MM.1S (cell line): ENCODE data around the gene THADA.

Experiments
- DNase-seq: peaks from one replicate; pipeline ENCODE4 v3.0.0-alpha.2; 2015
- H2AFZ ChIP-seq: fragments of 300-600 bp; sonication (generic); 2 replicates; pipeline ENCODE4 v1.6.0; 2016; ENCODE audit warnings: antibody characterized with exemption, low read length
- H3F3A ChIP-seq: fragments of 300-600 bp; sonication (generic); 2 replicates; pipeline ENCODE4 v1.6.1; 2016; ENCODE audit warnings: mild to moderate bottlenecking, antibody characterized with exemption, low read length, moderate library complexity, mixed read lengths; ENCODE audit not compliant: insufficient read depth
- H3K27ac ChIP-seq: fragments of 300-600 bp; sonication (generic); 2 replicates; pipeline ENCODE4 v1.5.1; 2016; ENCODE audit warnings: mild to moderate bottlenecking, low read length
- H3K27me3 ChIP-seq: fragments of 300-600 bp; sonication (generic); replicated peaks from 2 replicates; pipeline ENCODE4 v1.6.0; 2016; ENCODE audit warnings: low read length; ENCODE audit not compliant: insufficient read depth
- H3K36me3 ChIP-seq: fragments of 300-600 bp; sonication (generic); replicated peaks from 2 replicates; pipeline ENCODE4 v1.6.1; 2016; ENCODE audit warnings: mild to moderate bottlenecking, low read length, mixed read lengths; ENCODE audit not compliant: insufficient read depth
- H3K4me1 ChIP-seq: fragments of 300-600 bp; sonication (generic); 2 replicates; pipeline ENCODE4 v1.6.1; 2016; ENCODE audit warnings: low read length, mixed read lengths
- H3K4me2 ChIP-seq: fragments of 300-600 bp; sonication (generic); 2 replicates; pipeline ENCODE4 v1.6.0; 2016; ENCODE audit warnings: low read depth, low read length
- H3K4me3 ChIP-seq: fragments of 300-600 bp; sonication (generic); 2 replicates; pipeline ENCODE4 v1.5.1; 2016; ENCODE audit warnings: low read length, mixed read lengths
- H3K79me2 ChIP-seq: fragments of 300-600 bp; sonication (generic); 2 replicates; pipeline ENCODE4 v1.6.1; 2016; ENCODE audit warnings: mixed run types, low read length, mixed read lengths
- H3K9ac ChIP-seq: fragments of 300-600 bp; sonication (generic); 2 replicates; pipeline ENCODE4 v1.6.1; 2016; ENCODE audit warnings: low read length, mixed read lengths
- H3K9me2 ChIP-seq: fragments of 300-600 bp; sonication (generic); replicated peaks from 2 replicates; pipeline ENCODE4 v1.6.1; 2016; ENCODE audit warnings: mild to moderate bottlenecking, low read length, mixed read lengths; ENCODE audit not compliant: insufficient read depth
- H3K9me3 ChIP-seq: fragments of 300-600 bp; sonication (generic); replicated peaks from 2 replicates; pipeline ENCODE4 v1.6.1; 2016; ENCODE audit warnings: mild to moderate bottlenecking, low read length, mixed read lengths; ENCODE audit not compliant: insufficient read depth
- H4K20me1 ChIP-seq: fragments of 300-600 bp; sonication (generic); 2 replicates; pipeline ENCODE4 v1.6.1; 2016; ENCODE audit warnings: mild to moderate bottlenecking, low read length, moderate library complexity, mixed read lengths; ENCODE audit not compliant: insufficient read depth
- EZH2 ChIP-seq: fragments of 300-600 bp; sonication (generic); optimal IDR thresholded peaks from 2 replicates; pipeline ENCODE3; 2017; ENCODE audit warnings: low read depth, mild to moderate bottlenecking, antibody characterized with exemption, low read length, mixed read lengths
- EZH2phosphoT487 ChIP-seq: fragments of 300-600 bp; sonication (generic); IDR thresholded peaks from 2 replicates; pipeline ENCODE4 v1.6.1; 2018; ENCODE audit warnings: antibody characterized with exemption, low read length
- TF ChIP-seq, protein P1 (sequence below): fragments of 300-600 bp; sonication (generic); IDR thresholded peaks from 2 replicates; pipeline ENCODE4 v1.5.1; 2016; ENCODE audit warnings: antibody characterized with exemption, low read length, mixed read lengths

The THADA gene

DNA sequence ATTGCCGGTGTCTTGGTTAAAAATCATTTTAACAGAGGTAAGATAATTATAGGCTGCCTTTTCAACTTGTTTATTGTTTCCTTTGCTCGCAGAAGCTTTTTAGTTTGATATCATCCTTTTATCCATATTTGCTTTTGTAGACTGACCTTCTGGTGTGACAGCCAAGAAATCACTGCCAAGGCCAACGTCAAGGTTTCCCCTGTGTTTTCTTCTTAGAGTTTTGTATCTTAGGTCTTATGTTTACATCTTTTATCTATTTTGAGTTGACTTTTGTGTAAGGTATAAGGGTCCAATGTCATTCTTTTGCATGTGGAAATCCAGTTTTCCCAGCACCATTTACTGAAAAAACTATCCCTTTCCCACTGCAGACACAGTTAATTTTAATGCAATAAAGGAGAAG, 240.4 kb downstream of the THADA start:
- no peak for DNase-seq
- Histone ChIP-seq H3K27ac (no peak overlapping the region), H3K36me3 (no peaks in the 10 kb centered on the region), H2AFZ (no peak overlapping the region), H3K4me1 (no peaks in the 10 kb centered on the region), H3K27me3 (no peaks in the 10 kb centered on the region), H4K20me1 (no peaks in the 10 kb centered on the region), H3K4me2 (no peak overlapping the region), H3K9ac (no peak overlapping the region), H3K4me3 (no peak overlapping the region), H3K79me2 (no peaks in the 10 kb centered on the region), H3K9me3 (no peaks in the 10 kb centered on the region), H3F3A (no peaks in the 10 kb centered on the region), H3K9me2 (no peaks in the 10 kb centered on the region)
- TF ChIP-seq EZH2 (no peak), EZH2phosphoT487 (no peak)
- TF ChIP-seq, protein P1, sequence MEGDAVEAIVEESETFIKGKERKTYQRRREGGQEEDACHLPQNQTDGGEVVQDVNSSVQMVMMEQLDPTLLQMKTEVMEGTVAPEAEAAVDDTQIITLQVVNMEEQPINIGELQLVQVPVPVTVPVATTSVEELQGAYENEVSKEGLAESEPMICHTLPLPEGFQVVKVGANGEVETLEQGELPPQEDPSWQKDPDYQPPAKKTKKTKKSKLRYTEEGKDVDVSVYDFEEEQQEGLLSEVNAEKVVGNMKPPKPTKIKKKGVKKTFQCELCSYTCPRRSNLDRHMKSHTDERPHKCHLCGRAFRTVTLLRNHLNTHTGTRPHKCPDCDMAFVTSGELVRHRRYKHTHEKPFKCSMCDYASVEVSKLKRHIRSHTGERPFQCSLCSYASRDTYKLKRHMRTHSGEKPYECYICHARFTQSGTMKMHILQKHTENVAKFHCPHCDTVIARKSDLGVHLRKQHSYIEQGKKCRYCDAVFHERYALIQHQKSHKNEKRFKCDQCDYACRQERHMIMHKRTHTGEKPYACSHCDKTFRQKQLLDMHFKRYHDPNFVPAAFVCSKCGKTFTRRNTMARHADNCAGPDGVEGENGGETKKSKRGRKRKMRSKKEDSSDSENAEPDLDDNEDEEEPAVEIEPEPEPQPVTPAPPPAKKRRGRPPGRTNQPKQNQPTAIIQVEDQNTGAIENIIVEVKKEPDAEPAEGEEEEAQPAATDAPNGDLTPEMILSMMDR, result no peak

DNA sequence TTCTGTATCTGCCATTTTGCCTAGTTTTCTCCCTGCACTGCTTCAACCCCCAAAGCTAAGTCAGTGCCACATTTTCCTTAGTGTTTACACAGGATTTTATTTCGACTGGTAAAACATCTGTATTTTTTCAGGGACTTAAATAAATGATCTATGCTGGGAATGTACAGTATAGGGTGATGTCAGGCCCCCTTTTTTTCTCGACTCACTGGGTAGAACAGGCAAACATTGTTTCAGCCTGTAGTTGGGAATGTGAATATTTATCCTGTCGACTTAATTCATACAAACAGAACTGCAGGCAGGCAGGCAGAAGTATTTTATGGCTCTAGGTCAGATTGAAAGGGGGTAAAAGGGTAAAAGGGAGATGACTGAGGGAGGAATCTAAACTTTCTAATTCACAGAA, 245.9 kb downstream of the THADA start:
- DNase-seq, result no peak
- TF ChIP-seq EZH2, result no peak
- TF ChIP-seq, protein P1, result no peak
- TF ChIP-seq EZH2phosphoT487, result no peak
- Histone ChIP-seq H3K36me3 (no peaks in the 10 kb centered on the region), H3K27me3 (no peaks in the 10 kb centered on the region), H3K27ac (no peak overlapping the region), H3K9ac (no peak overlapping the region), H3F3A (no peaks in the 10 kb centered on the region), H4K20me1 (no peaks in the 10 kb centered on the region), H3K9me2 (no peaks in the 10 kb centered on the region), H3K4me1 (no peaks in the 10 kb centered on the region), H3K79me2 (no peaks in the 10 kb centered on the region), H3K4me3 (no peak overlapping the region), H2AFZ (no peak overlapping the region), H3K9me3 (no peaks in the 10 kb centered on the region), H3K4me2 (no peak overlapping the region)

DNA sequence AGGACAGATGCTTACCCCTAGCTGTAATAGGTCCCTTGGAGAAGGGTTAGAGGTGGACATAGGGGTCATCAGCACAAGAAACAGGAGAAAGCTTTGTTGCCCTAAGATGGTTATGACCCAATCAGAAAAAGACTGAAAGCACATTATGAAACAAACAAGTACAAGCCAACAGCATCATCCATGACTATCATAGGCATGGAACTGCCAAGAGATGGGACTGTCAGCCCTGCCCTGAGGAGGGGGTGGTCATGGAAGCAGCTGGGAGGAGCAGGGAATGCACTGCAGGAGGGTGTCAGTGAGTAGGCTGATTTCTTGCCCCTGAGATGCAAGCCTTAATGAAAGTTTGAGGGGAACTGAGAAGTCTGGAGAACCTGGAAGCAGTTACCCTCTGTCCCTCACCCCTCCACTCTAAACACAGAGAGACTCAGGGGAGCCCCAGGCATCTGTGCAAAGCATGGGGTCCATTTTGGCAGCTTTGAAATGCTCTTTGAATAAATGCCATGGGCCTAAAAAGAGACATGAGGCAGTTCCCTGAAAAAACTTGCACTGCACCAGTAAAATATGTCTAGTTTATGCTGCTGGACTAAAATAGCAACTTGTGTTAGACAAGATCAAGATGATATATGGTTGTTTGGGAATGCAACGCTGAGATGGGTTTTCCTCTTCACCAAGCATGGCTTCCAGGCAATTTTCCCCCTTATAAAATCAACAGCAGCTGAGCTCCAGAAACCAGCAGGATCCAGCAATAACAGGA, 246.8 kb downstream of the THADA start:
- Histone ChIP-seq H3K36me3 (no peaks in the 10 kb centered on the region), H3K27me3 (no peaks in the 10 kb centered on the region), H4K20me1 (no peaks in the 10 kb centered on the region), H2AFZ (no peak overlapping the region), H3K9ac (no peak overlapping the region), H3K27ac (no peak overlapping the region), H3K79me2 (no peaks in the 10 kb centered on the region), H3F3A (no peaks in the 10 kb centered on the region), H3K4me2 (no peak overlapping the region), H3K4me1 (no peaks in the 10 kb centered on the region), H3K4me3 (no peak overlapping the region), H3K9me3 (no peaks in the 10 kb centered on the region), H3K9me2 (no peaks in the 10 kb centered on the region)
- TF ChIP-seq, protein P1, result no peak
- TF ChIP-seq EZH2phosphoT487, result no peak
- no peak for TF ChIP-seq EZH2
- DNase-seq, result no peak
